OCI-LY7 (cell line): ENCODE measurements around the gene GLB1L2. TPM values are rescaled to one million over a fixed set of nuclear protein-coding genes. Genes with fewer than 3 reads are reported as not detected.

ENCODE experiments used
- BruUV-seq: library from RNA; stranded (reverse); fragments of 400-500 nt; replicated peaks from 2 replicates; lab custom pipeline; 2021; lab: Mats Ljungman, UMichigan
- CTCF ChIA-PET: fragments of 300-600 bp; sonication (Branson Sonifier 250); formaldehyde crosslinking; loops from one replicate; lab custom pipeline; 2022; ENCODE audit warnings: antibody characterized with exemption; ENCODE audit not compliant: unreplicated experiment; lab: Charles Lee
- POLR2A ChIA-PET: fragments of 300-600 bp; sonication (Branson Sonifier 250); formaldehyde crosslinking; loops from one replicate; lab custom pipeline; 2022; ENCODE audit warnings: antibody characterized with exemption; lab: Charles Lee
- DNase-seq: peaks from one replicate; pipeline ENCODE4 v3.0.0-alpha.2; 2015; ENCODE audit warnings: low spot score
- H2AFZ ChIP-seq: fragments of 200-600 bp; sonication (generic), shearing (Covaris generic); 2 replicates; pipeline ENCODE4 v1.6.1; 2014; ENCODE audit warnings: mild to moderate bottlenecking, antibody characterized with exemption, low read length, moderate library complexity
- H3K27ac ChIP-seq: fragments of 200-600 bp; sonication (generic); 2 replicates; pipeline ENCODE4 v1.5.1; 2014; ENCODE audit warnings: mixed run types, low read depth, mild to moderate bottlenecking, moderate library complexity, low read length, inconsistent platforms; ENCODE audit not compliant: poor library complexity, severe bottlenecking
- H3K36me3 ChIP-seq: fragments of 200-600 bp; sonication (generic); 2 replicates; pipeline ENCODE4 v1.6.1; 2014; ENCODE audit warnings: mild to moderate bottlenecking, antibody characterized with exemption, low read length, moderate library complexity, mixed read lengths; ENCODE audit not compliant: insufficient read depth
- H3K4me1 ChIP-seq: fragments of 200-600 bp; sonication (generic); 2 replicates; pipeline ENCODE4 v1.5.1; 2014; ENCODE audit warnings: mild to moderate bottlenecking, low read length; ENCODE audit not compliant: insufficient read depth, poor library complexity, severe bottlenecking
- H3K4me2 ChIP-seq: fragments of 200-600 bp; sonication (generic); 2 replicates; pipeline ENCODE4 v1.6.1; 2014; ENCODE audit warnings: mild to moderate bottlenecking, low read length
- H3K4me3 ChIP-seq: fragments of 200-600 bp; sonication (generic); 2 replicates; pipeline ENCODE4 v1.5.1; 2014; ENCODE audit warnings: mild to moderate bottlenecking, low read depth, low read length; ENCODE audit not compliant: poor library complexity, severe bottlenecking
- H3K79me2 ChIP-seq: fragments of 200-600 bp; sonication (generic); 2 replicates; pipeline ENCODE4 v1.6.1; 2016; ENCODE audit warnings: low read depth, mild to moderate bottlenecking, low read length, moderate library complexity, mixed read lengths; ENCODE audit not compliant: insufficient read depth
- H3K9me2 ChIP-seq: fragments of 200-600 bp; sonication (generic); 2 replicates; pipeline ENCODE4 v1.6.1; 2016; ENCODE audit warnings: mild to moderate bottlenecking, low read length, mixed read lengths; ENCODE audit not compliant: insufficient read depth
- H3K9me3 ChIP-seq: fragments of 200-600 bp; sonication (generic); 2 replicates; pipeline ENCODE4 v1.6.1; 2014; ENCODE audit warnings: mild to moderate bottlenecking, mixed run types, low read length, mixed read lengths
- H4K20me1 ChIP-seq: fragments of 200-600 bp; sonication (generic); 2 replicates; pipeline ENCODE4 v1.6.1; 2014; ENCODE audit warnings: mild to moderate bottlenecking, antibody characterized with exemption, low read length, moderate library complexity, mixed read lengths; ENCODE audit not compliant: insufficient read depth
- EZH2phosphoT487 ChIP-seq: fragments of 200-600 bp; sonication (generic); IDR thresholded peaks from 2 replicates; pipeline ENCODE4 v1.6.1; 2018; ENCODE audit warnings: low read depth, borderline replicate concordance, mild to moderate bottlenecking, mixed run types, antibody characterized with exemption, low read length, moderate library complexity, mixed read lengths
- intact Hi-C: fragments of 100-400 bp; cut with micrococcal nuclease; formaldehyde crosslinking; loops from one replicate; pipeline ENCODE4 v1.10.0; 2022; ENCODE audit not compliant: unreplicated experiment
- total RNA-seq, 2 experiments: library from RNA; depleted of rRNA in 1 of 2; stranded (reverse); fragments of >200 nt in 1 of 2; shearing (Covaris generic) in 1 of 2; gene quantifications; 2 replicates each; pipeline ENCODE4 v1.2.3, GENCODE V29; 2014 to 2022
- TF ChIP-seq, protein P1 (sequence below): fragments of 200-600 bp; sonication (generic); conservative IDR thresholded peaks from 2 replicates; pipeline ENCODE4 v1.5.1; 2014; ENCODE audit warnings: mild to moderate bottlenecking, antibody characterized with exemption, low read length, moderate library complexity, mixed read lengths

The GLB1L2 gene
- total RNA-seq, 2 experiments from 2014 or later: not detected

DNA sequence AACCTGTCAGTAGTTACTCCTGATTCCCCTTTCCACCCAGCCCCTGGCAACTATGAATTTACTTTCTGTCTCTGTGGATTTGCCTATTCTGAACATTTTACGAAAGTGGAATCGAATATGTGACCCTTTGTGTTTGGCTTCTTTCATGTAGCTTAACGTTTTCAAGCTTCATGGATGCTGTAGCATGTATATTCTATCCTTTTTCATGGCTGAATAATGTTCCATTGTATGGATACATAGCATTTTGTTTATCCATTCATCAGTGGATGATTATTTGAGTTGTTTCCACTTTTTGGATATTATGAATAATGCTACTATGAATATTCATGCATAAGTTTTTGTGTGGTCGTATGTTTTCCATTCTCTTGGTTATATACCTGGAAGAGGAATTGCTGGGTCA is 9.2 kb upstream of the GLB1L2 start:
- no peaks in the 10 kb centered on the region for H3K9me3 ChIP-seq
- H3K36me3 ChIP-seq: no peaks in the 10 kb centered on the region
- H3K9me2 ChIP-seq: no peaks in the 10 kb centered on the region
- H3K79me2 ChIP-seq: no peaks in the 10 kb centered on the region
- H2AFZ ChIP-seq: no peak overlapping the region
- no peak for TF ChIP-seq EZH2phosphoT487
- TF ChIP-seq, protein P1, sequence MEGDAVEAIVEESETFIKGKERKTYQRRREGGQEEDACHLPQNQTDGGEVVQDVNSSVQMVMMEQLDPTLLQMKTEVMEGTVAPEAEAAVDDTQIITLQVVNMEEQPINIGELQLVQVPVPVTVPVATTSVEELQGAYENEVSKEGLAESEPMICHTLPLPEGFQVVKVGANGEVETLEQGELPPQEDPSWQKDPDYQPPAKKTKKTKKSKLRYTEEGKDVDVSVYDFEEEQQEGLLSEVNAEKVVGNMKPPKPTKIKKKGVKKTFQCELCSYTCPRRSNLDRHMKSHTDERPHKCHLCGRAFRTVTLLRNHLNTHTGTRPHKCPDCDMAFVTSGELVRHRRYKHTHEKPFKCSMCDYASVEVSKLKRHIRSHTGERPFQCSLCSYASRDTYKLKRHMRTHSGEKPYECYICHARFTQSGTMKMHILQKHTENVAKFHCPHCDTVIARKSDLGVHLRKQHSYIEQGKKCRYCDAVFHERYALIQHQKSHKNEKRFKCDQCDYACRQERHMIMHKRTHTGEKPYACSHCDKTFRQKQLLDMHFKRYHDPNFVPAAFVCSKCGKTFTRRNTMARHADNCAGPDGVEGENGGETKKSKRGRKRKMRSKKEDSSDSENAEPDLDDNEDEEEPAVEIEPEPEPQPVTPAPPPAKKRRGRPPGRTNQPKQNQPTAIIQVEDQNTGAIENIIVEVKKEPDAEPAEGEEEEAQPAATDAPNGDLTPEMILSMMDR: no peak
- no peaks in the 10 kb centered on the region for H4K20me1 ChIP-seq
- H3K4me1 ChIP-seq: no peaks in the 10 kb centered on the region
- BruUV-seq: no TSS peak
- H3K4me2 ChIP-seq: no peak overlapping the region
- no peak overlapping the region for H3K27ac ChIP-seq
- intact Hi-C loops: no loop called here
- CTCF ChIA-PET: no interaction called here
- POLR2A ChIA-PET: no interaction called here
- DNase-seq: no peak
- no peak overlapping the region for H3K4me3 ChIP-seq

DNA sequence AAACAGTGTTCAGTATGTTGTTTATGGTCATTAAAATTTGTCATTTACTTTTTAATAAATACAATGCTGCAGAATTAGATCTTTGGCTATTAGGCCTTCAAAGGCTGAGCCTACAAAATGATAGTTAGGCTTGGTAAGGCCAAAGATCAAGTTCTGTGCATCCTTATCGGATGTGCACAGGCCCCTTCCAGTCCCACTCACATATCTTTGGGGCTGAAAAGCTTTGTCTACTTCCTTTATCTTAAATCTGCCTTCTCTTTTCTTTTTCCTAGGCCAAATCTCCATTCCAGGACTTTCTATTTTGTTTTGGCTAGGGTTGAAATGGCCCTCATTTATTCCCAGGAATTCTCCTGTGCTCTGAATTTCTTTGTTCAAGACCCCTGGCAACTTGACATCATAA is 3.4 kb upstream of the GLB1L2 start:
- H3K9me3 ChIP-seq: no peaks in the 10 kb centered on the region
- H3K9me2 ChIP-seq: no peaks in the 10 kb centered on the region
- no peaks in the 10 kb centered on the region for H3K79me2 ChIP-seq
- CTCF ChIA-PET: no interaction called here
- no peaks in the 10 kb centered on the region for H3K36me3 ChIP-seq
- intact Hi-C loops: no loop called here
- no peak overlapping the region for H3K4me3 ChIP-seq
- no peak overlapping the region for H3K27ac ChIP-seq
- DNase-seq: no peak
- no peak for TF ChIP-seq EZH2phosphoT487
- TF ChIP-seq, protein P1: no peak
- H3K4me2 ChIP-seq: no peak overlapping the region
- POLR2A ChIA-PET: no interaction called here
- H4K20me1 ChIP-seq: no peaks in the 10 kb centered on the region
- no peak overlapping the region for H2AFZ ChIP-seq
- no TSS peak for BruUV-seq
- no peaks in the 10 kb centered on the region for H3K4me1 ChIP-seq

GRCh38 chr11:134330611-134331353 is 1.0 kb upstream of the GLB1L2 start:
- no peaks in the 10 kb centered on the region for H3K9me3 ChIP-seq
- no peaks in the 10 kb centered on the region for H3K36me3 ChIP-seq
- no peaks in the 10 kb centered on the region for H3K9me2 ChIP-seq
- H3K4me2 ChIP-seq: no peak overlapping the region
- CTCF ChIA-PET: no interaction called here
- TF ChIP-seq, protein P1: no peak
- no peak for TF ChIP-seq EZH2phosphoT487
- no peaks in the 10 kb centered on the region for H3K4me1 ChIP-seq
- H3K79me2 ChIP-seq: no peaks in the 10 kb centered on the region
- BruUV-seq: no TSS peak
- no peak for DNase-seq
- H2AFZ ChIP-seq: no peak overlapping the region
- POLR2A ChIA-PET: no interaction called here
- no peak overlapping the region for H3K4me3 ChIP-seq
- no peak overlapping the region for H3K27ac ChIP-seq
- intact Hi-C loops: no loop called here
- no peaks in the 10 kb centered on the region for H4K20me1 ChIP-seq
